HCT116 (cell line): ENCODE data around the gene AJUBA.

Experiments
- CEBPB ChIP-seq: IDR thresholded peaks from 2 replicates; pipeline ENCODE4 v1.6.1; 2012; ENCODE audit warnings: low read depth
- EZH2 ChIP-seq: fragments of 200-600 bp; sonication (generic); IDR thresholded peaks from 2 replicates; pipeline ENCODE4 v1.6.1; 2017; ENCODE audit warnings: antibody characterized with exemption, mixed run types
- EZH2phosphoT487 ChIP-seq: fragments of 200-600 bp; IDR thresholded peaks from 2 replicates; pipeline ENCODE4 v1.6.1; 2018; ENCODE audit warnings: antibody characterized with exemption, borderline replicate concordance
- POLR2A ChIP-seq: IDR thresholded peaks from 2 replicates; pipeline ENCODE4 v1.7.0; 2011; ENCODE audit warnings: borderline replicate concordance; ENCODE audit not compliant: insufficient read depth, insufficient read length; ENCODE audit errors: extremely low read depth
- RAD21 ChIP-seq: IDR thresholded peaks from 2 replicates; pipeline ENCODE4 v1.6.1; 2012; ENCODE audit warnings: low read depth, mild to moderate bottlenecking
- SIN3A ChIP-seq: IDR thresholded peaks from 2 replicates; pipeline ENCODE4 v1.6.1; 2012; ENCODE audit warnings: low read depth
- TCF7L2 ChIP-seq: IDR thresholded peaks from 2 replicates; pipeline ENCODE4 v1.7.0; 2011; ENCODE audit warnings: borderline replicate concordance, inconsistent platforms; ENCODE audit not compliant: insufficient read depth, insufficient read length; ENCODE audit errors: extremely low read depth
- YY1 ChIP-seq: IDR thresholded peaks from 2 replicates; pipeline ENCODE4 v1.6.1; 2011; ENCODE audit warnings: low read length, low read depth, moderate library complexity, mild to moderate bottlenecking; ENCODE audit not compliant: insufficient replicate concordance; ENCODE audit errors: extremely low read depth
- TF ChIP-seq, protein P1 (sequence below), 3 experiments: fragments of 200-600 bp in 1 of 3; sonication (generic) in 1 of 3; IDR thresholded peaks in 2 of 3; conservative IDR thresholded peaks in 1 of 3; 2 replicates each; pipeline ENCODE4 v1.5.1; 2012 to 2017; ENCODE audit warnings: low read depth in 2 of 3, low read length in 2 of 3, antibody characterized with exemption in 1 of 3, borderline replicate concordance in 1 of 3, control low read depth in 1 of 3, mild to moderate bottlenecking in 1 of 3, mixed read lengths in 1 of 3, mixed run types in 1 of 3, moderate library complexity in 1 of 3; ENCODE audit not compliant: insufficient read depth in 1 of 3
- TF ChIP-seq, protein P2 (sequence below): IDR thresholded peaks from 2 replicates; pipeline ENCODE4 v1.6.1; 2011; ENCODE audit warnings: mild to moderate bottlenecking, low read length, moderate library complexity; ENCODE audit not compliant: insufficient replicate concordance; ENCODE audit errors: extremely low read depth
- TF ChIP-seq, protein P3 (sequence below): IDR thresholded peaks from 2 replicates; pipeline ENCODE4 v1.6.1; 2012
- TF ChIP-seq, protein P4 (sequence below): IDR thresholded peaks from 2 replicates; pipeline ENCODE4 v1.6.1; 2012; ENCODE audit warnings: low read depth

DNA sequence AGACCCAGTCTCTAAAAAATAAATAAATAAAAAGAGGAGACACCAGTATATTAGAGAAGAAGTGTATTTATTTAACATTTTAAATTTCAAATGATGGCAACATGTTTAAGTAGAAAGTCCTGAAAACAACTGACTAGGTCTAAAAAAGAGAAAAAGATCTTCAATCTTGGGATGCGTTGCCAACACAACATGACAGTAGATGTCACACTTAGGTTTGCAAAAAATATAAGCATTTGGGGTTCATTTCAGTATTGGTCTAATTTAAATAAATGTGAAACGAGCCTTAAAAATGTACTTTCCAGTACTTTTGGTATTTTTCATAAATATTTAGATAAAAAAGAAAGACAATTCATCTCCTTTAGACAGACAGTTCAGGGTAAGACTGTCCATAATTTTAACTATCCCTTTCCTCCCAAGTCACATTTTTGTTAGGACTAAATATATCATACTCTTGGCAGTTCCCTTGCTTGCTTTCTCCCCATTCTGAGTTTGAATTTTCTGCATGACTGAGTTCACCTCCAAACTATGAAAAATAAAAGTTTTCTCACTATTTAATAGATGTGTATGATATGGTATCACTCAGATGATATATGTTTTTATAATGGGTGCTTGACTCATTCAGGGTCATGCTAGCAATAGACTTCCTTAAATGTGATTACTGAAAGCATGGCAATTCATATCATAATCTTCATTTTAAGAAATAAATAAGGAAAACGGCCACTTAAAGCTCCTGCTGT, 23.3 kb upstream of the AJUBA start:
- TF ChIP-seq, protein P1, sequence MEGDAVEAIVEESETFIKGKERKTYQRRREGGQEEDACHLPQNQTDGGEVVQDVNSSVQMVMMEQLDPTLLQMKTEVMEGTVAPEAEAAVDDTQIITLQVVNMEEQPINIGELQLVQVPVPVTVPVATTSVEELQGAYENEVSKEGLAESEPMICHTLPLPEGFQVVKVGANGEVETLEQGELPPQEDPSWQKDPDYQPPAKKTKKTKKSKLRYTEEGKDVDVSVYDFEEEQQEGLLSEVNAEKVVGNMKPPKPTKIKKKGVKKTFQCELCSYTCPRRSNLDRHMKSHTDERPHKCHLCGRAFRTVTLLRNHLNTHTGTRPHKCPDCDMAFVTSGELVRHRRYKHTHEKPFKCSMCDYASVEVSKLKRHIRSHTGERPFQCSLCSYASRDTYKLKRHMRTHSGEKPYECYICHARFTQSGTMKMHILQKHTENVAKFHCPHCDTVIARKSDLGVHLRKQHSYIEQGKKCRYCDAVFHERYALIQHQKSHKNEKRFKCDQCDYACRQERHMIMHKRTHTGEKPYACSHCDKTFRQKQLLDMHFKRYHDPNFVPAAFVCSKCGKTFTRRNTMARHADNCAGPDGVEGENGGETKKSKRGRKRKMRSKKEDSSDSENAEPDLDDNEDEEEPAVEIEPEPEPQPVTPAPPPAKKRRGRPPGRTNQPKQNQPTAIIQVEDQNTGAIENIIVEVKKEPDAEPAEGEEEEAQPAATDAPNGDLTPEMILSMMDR (IDR thresholded peaks at IDR 0.05 in 2 of 3, conservative IDR thresholded peaks at IDR 0.05 in 1 of 3; ENCODE audit: borderline replicate concordance in 1 of 3, insufficient read depth in 1 of 3, low read depth in 2 of 3, low read length in 2 of 3) = no peak
- TF ChIP-seq, protein P2, sequence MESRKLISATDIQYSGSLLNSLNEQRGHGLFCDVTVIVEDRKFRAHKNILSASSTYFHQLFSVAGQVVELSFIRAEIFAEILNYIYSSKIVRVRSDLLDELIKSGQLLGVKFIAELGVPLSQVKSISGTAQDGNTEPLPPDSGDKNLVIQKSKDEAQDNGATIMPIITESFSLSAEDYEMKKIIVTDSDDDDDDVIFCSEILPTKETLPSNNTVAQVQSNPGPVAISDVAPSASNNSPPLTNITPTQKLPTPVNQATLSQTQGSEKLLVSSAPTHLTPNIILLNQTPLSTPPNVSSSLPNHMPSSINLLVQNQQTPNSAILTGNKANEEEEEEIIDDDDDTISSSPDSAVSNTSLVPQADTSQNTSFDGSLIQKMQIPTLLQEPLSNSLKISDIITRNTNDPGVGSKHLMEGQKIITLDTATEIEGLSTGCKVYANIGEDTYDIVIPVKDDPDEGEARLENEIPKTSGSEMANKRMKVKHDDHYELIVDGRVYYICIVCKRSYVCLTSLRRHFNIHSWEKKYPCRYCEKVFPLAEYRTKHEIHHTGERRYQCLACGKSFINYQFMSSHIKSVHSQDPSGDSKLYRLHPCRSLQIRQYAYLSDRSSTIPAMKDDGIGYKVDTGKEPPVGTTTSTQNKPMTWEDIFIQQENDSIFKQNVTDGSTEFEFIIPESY = no peak
- TF ChIP-seq, protein P3, sequence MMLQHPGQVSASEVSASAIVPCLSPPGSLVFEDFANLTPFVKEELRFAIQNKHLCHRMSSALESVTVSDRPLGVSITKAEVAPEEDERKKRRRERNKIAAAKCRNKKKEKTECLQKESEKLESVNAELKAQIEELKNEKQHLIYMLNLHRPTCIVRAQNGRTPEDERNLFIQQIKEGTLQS = no peak
- no peak for TF ChIP-seq TCF7L2
- TF ChIP-seq EZH2phosphoT487 = no peak
- no peak for TF ChIP-seq CEBPB
- no peak for TF ChIP-seq EZH2
- no peak for TF ChIP-seq YY1
- no peak for TF ChIP-seq SIN3A
- no peak for TF ChIP-seq POLR2A
- TF ChIP-seq, protein P4, sequence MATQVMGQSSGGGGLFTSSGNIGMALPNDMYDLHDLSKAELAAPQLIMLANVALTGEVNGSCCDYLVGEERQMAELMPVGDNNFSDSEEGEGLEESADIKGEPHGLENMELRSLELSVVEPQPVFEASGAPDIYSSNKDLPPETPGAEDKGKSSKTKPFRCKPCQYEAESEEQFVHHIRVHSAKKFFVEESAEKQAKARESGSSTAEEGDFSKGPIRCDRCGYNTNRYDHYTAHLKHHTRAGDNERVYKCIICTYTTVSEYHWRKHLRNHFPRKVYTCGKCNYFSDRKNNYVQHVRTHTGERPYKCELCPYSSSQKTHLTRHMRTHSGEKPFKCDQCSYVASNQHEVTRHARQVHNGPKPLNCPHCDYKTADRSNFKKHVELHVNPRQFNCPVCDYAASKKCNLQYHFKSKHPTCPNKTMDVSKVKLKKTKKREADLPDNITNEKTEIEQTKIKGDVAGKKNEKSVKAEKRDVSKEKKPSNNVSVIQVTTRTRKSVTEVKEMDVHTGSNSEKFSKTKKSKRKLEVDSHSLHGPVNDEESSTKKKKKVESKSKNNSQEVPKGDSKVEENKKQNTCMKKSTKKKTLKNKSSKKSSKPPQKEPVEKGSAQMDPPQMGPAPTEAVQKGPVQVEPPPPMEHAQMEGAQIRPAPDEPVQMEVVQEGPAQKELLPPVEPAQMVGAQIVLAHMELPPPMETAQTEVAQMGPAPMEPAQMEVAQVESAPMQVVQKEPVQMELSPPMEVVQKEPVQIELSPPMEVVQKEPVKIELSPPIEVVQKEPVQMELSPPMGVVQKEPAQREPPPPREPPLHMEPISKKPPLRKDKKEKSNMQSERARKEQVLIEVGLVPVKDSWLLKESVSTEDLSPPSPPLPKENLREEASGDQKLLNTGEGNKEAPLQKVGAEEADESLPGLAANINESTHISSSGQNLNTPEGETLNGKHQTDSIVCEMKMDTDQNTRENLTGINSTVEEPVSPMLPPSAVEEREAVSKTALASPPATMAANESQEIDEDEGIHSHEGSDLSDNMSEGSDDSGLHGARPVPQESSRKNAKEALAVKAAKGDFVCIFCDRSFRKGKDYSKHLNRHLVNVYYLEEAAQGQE = no peak
- no peak for TF ChIP-seq RAD21
